Peyer's patch (tissue), 4 donors: ENCODE data around the gene IFI44.

Experiments
- POLR2A ChIP-seq, 2 donors: fragments of 450-650 bp; IDR thresholded peaks; one replicate each; pipeline ENCODE4 v1.5.1; 2017; ENCODE audit warnings: antibody characterized with exemption in 2 of 2, mild to moderate bottlenecking in 2 of 2, moderate library complexity in 2 of 2
- TF ChIP-seq, protein P1 (sequence below), 6 experiments: fragments of 450-650 bp in 4 of 6; fragments of 200-600 bp in 2 of 6; sonication (generic) in 1 of 6; IDR thresholded peaks; one replicate each; pipeline ENCODE4 v1.5.1; 2017 to 2019; ENCODE audit warnings: antibody characterized with exemption in 6 of 6, mild to moderate bottlenecking in 3 of 6, moderate library complexity in 1 of 6

DNA sequence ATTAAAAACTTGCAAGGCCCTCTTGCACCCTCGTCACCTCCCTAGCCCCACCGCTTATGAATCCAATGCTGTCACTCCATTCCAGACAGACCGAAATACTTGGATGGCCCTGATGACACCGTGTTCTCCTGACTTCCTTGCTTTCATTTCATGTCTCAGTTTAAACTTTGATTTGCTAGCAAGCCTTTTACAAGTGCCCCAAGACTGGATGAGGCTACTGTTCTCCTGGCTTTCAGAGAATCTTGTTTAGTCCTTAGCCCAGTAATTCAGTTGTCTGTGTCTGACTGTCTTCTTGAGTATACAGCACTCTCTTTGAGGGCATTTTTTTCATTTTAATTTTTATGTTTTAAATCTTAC lies 30.2 kb upstream of the IFI44 start:
- no peak for TF ChIP-seq POLR2A (IDR thresholded peaks at IDR 0.05)
- TF ChIP-seq, protein P1, sequence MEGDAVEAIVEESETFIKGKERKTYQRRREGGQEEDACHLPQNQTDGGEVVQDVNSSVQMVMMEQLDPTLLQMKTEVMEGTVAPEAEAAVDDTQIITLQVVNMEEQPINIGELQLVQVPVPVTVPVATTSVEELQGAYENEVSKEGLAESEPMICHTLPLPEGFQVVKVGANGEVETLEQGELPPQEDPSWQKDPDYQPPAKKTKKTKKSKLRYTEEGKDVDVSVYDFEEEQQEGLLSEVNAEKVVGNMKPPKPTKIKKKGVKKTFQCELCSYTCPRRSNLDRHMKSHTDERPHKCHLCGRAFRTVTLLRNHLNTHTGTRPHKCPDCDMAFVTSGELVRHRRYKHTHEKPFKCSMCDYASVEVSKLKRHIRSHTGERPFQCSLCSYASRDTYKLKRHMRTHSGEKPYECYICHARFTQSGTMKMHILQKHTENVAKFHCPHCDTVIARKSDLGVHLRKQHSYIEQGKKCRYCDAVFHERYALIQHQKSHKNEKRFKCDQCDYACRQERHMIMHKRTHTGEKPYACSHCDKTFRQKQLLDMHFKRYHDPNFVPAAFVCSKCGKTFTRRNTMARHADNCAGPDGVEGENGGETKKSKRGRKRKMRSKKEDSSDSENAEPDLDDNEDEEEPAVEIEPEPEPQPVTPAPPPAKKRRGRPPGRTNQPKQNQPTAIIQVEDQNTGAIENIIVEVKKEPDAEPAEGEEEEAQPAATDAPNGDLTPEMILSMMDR (IDR thresholded peaks at IDR 0.05): no peak
